Coronary artery (tissue), 2 donors: ENCODE data around the gene FGD2.
A peak's percentile ranks its signal among the peaks of the same experiment; 100 is the strongest.

Experiments used
- DNase-seq: peaks from one replicate; pipeline ENCODE4 v3.0.0-alpha.2; 2017; ENCODE audit warnings: low spot score
- H3K27ac ChIP-seq, 2 donors: fragments of 200-600 bp; sonication (generic); one replicate each; pipeline ENCODE4 v1.5.1; 2016 to 2019
- H3K4me3 ChIP-seq: fragments of 200-600 bp; sonication (generic); 2 replicates; pipeline ENCODE4 v1.5.1; 2016; ENCODE audit warnings: mild to moderate bottlenecking, moderate library complexity
- TF ChIP-seq, protein P1 (sequence below): fragments of 200-600 bp; sonication (generic); IDR thresholded peaks from one replicate; pipeline ENCODE4 v1.5.1; 2019; ENCODE audit warnings: antibody characterized with exemption

Gene FGD2

GRCh38 chr6:36971921-36972673 is 33.4 kb upstream of the FGD2 start:
- peak overlapping the region in 1 of 2 donors; percentile 58 for H3K27ac ChIP-seq
- DNase-seq = no peak
- H3K4me3 ChIP-seq = no peak overlapping the region
- TF ChIP-seq, protein P1, sequence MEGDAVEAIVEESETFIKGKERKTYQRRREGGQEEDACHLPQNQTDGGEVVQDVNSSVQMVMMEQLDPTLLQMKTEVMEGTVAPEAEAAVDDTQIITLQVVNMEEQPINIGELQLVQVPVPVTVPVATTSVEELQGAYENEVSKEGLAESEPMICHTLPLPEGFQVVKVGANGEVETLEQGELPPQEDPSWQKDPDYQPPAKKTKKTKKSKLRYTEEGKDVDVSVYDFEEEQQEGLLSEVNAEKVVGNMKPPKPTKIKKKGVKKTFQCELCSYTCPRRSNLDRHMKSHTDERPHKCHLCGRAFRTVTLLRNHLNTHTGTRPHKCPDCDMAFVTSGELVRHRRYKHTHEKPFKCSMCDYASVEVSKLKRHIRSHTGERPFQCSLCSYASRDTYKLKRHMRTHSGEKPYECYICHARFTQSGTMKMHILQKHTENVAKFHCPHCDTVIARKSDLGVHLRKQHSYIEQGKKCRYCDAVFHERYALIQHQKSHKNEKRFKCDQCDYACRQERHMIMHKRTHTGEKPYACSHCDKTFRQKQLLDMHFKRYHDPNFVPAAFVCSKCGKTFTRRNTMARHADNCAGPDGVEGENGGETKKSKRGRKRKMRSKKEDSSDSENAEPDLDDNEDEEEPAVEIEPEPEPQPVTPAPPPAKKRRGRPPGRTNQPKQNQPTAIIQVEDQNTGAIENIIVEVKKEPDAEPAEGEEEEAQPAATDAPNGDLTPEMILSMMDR = no peak

DNA sequence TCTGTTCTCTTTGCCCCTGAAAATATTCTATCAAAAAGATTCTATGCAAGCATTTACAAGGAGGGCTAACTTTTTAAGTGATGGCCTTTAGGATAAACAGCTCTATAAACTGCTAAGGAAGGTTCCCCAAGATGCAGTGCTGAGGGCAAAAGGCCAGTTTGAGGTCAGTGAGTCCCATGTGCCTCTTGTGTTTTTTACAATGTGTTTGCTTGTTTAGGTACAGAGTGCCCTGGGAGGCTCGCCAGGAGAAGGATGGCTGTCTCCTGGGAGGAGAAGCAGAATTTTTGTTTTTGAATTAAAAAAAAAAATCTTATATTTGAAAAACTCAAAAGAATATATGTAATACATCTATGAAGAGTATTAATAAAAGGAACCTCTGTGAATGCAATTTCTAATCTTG is 32.3 kb upstream of the FGD2 start:
- TF ChIP-seq, protein P1 = no peak
- Histone ChIP-seq H3K27ac (no peak overlapping the region), H3K4me3 (no peak overlapping the region)
- no peak for DNase-seq

- DNase-seq = no peak
- Histone ChIP-seq H3K4me3 (no peak overlapping the region), H3K27ac (no peak overlapping the region)
- TF ChIP-seq, protein P1 = no peak
Observed at GRCh38 chr6:36973647-36974046, 31.8 kb upstream of the FGD2 start.

- Histone ChIP-seq H3K27ac (peak overlapping the region in 1 of 2 donors; percentile 48), H3K4me3 (no peak overlapping the region)
- no peak for DNase-seq
- TF ChIP-seq, protein P1 = no peak
Observed at GRCh38 chr6:36975231-36976006, 30.0 kb upstream of the FGD2 start.

DNA sequence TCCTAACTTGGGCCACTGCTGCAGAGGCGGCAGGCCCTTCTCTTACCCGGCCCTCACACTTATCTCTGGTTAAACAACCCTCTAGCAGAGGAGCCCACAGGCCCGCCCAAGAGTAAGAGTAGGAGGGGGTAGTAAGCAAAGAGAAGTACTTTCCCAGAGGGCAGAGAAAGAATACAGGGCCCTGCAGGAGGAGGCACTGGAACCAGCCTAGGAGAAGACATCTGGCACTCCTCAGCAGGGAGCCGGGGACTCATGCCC is 29.5 kb upstream of the FGD2 start:
- peak overlapping the region in 1 of 2 donors; percentile 48 for H3K27ac ChIP-seq
- TF ChIP-seq, protein P1 = no peak
- no peak overlapping the region for H3K4me3 ChIP-seq
- DNase-seq = no peak

GRCh38 chr6:36976509-36976908 is 28.9 kb upstream of the FGD2 start:
- Histone ChIP-seq H3K4me3 (no peak overlapping the region), H3K27ac (peak overlapping the region in 1 of 2 donors; percentile 48)
- no peak for DNase-seq
- TF ChIP-seq, protein P1 = no peak

- Histone ChIP-seq H3K4me3 (no peak overlapping the region), H3K27ac (no peak overlapping the region)
- no peak for DNase-seq
- TF ChIP-seq, protein P1 = no peak
Observed at GRCh38 chr6:36976931-36977330, 28.5 kb upstream of the FGD2 start.
